GM21825 (cell line): ENCODE data around the gene FUS.

ENCODE experiments used
- ATAC-seq: cut with Tn5 transposase; IDR thresholded peaks from one replicate; pipeline ENCODE4 v1.9.1; 2021; ENCODE audit warnings: mild to moderate bottlenecking, moderate library complexity; ENCODE audit not compliant: unreplicated experiment

Gene FUS

GRCh38 chr16:31225193-31225592 is 45.3 kb downstream of the FUS start:
- no peak for ATAC-seq

DNA sequence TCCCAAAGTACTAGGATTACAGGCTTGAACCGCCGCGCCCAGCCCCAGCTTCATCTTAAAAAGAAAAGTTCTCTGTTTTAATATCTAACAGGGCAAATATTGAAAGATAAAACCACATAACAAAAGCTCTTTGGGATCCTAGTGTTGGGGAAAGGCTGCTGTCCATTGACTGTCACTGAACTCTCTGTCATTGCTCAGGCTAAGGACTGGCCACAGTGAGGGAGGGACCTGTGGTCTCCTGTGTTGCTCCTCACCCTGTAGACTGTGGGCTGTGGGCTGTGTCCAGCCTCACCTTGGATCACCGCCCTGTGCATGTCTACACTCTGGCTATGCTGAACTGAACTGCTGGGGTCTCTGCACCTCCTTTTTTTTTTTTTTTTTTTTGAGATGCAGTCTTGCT is 48.3 kb downstream of the FUS start:
- no peak for ATAC-seq

DNA sequence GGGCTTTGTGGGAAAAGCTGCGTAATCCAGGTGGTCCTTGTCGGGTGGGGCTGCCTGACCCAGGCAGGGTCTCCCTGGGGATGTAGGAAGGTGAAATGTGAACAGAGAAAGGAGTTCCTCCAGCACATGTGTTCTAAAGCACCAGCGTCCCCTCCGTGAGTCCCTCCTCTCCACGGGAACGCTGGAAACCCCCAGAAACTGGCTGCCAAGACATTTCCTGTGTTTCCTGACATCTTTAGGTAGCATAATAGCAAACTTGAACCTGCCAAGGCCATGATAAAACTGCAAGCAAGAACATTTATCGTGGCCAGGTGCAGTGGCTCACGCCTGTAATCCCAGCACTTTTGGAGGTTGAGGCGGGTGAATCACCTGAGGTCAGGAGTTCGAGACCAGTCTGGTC is 49.6 kb downstream of the FUS start:
- ATAC-seq: no peak

GRCh38 chr16:31238041-31238440 is 58.1 kb downstream of the FUS start:
- no peak for ATAC-seq
